ENCODE results near the gene C2.

- TF ChIP-seq CTCF (conservative IDR thresholded peaks at IDR 0.05) (no peak), EZH2 (IDR thresholded peaks at IDR 0.05; ENCODE audit: low read depth) (no peak)
Observed at GRCh38 chr6:31978831-31979230, 51.3 kb downstream of the C2 start.

Data from PC-9 (cell line).